GM20000 (cell line): ENCODE results near the gene PDZD4.

Source experiments
- DNase-seq: peaks from one replicate; pipeline ENCODE4 v3.0.0; 2012; ENCODE audit warnings: low spot score
- CTCF ChIP-seq: IDR thresholded peaks from 2 replicates; pipeline ENCODE4 v1.5.1; 2012; ENCODE audit warnings: mild to moderate bottlenecking, control low read depth; ENCODE audit errors: extremely low read depth, missing control alignments

PDZD4 gene

GRCh38 chrX:153851981-153852380 is 21.6 kb upstream of the PDZD4 start:
- no peak for DNase-seq
- TF ChIP-seq CTCF = no peak

GRCh38 chrX:153848325-153848724 is 18.0 kb upstream of the PDZD4 start:
- TF ChIP-seq CTCF = no peak
- DNase-seq = no peak

- no peak for DNase-seq
- TF ChIP-seq CTCF = no peak
Observed at GRCh38 chrX:153845842-153846241, 15.5 kb upstream of the PDZD4 start.

- DNase-seq = no peak
- TF ChIP-seq CTCF = no peak
Observed at GRCh38 chrX:153845195-153845594, 14.9 kb upstream of the PDZD4 start.

GRCh38 chrX:153844509-153845082 is 14.3 kb upstream of the PDZD4 start:
- no peak for TF ChIP-seq CTCF
- no peak for DNase-seq

- no peak for TF ChIP-seq CTCF
Observed at GRCh38 chrX:153836921-153837320, 6.6 kb upstream of the PDZD4 start.

GRCh38 chrX:153832728-153833127 is 2.4 kb upstream of the PDZD4 start:
- TF ChIP-seq CTCF = no peak
- DNase-seq = no peak

More at GRCh38 chrX:153836921-153837320, 6.6 kb upstream of the PDZD4 start:
- no peak for DNase-seq
